NB4 (cell line): ENCODE data around the gene ENDOU.

Experiments
- CTCF ChIP-seq: IDR thresholded peaks from one replicate; pipeline ENCODE4 v1.5.1; 2012; ENCODE audit warnings: low read depth, low read length
- POLR2A ChIP-seq: IDR thresholded peaks from 2 replicates; pipeline ENCODE4 v1.6.1; 2011; ENCODE audit warnings: mild to moderate bottlenecking; ENCODE audit not compliant: insufficient read length; ENCODE audit errors: extremely low read depth

GRCh38 chr12:47767216-47767724 lies 42.0 kb upstream of the ENDOU start:
- TF ChIP-seq POLR2A (no peak), CTCF (peak; percentile 70)
